Measurements from ENCODE around the gene KRTAP4-6.
"Not testable (repeated sequence)": the region's sequence is repeated elsewhere in the genome, so short reads cannot be mapped to it uniquely, and the experiment has no call there.

KRTAP4-6 gene

GRCh38 chr17:41111151-41111885 lies 29.0 kb downstream of the KRTAP4-6 start:
- no peak for DNase-seq (ENCODE audit: insufficient read length, low spot score)
- TF ChIP-seq, protein P1, sequence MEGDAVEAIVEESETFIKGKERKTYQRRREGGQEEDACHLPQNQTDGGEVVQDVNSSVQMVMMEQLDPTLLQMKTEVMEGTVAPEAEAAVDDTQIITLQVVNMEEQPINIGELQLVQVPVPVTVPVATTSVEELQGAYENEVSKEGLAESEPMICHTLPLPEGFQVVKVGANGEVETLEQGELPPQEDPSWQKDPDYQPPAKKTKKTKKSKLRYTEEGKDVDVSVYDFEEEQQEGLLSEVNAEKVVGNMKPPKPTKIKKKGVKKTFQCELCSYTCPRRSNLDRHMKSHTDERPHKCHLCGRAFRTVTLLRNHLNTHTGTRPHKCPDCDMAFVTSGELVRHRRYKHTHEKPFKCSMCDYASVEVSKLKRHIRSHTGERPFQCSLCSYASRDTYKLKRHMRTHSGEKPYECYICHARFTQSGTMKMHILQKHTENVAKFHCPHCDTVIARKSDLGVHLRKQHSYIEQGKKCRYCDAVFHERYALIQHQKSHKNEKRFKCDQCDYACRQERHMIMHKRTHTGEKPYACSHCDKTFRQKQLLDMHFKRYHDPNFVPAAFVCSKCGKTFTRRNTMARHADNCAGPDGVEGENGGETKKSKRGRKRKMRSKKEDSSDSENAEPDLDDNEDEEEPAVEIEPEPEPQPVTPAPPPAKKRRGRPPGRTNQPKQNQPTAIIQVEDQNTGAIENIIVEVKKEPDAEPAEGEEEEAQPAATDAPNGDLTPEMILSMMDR (IDR thresholded peaks at IDR 0.05; ENCODE audit: insufficient read depth, missing control alignments), result no peak
- no peak for FAIRE-seq

DNA sequence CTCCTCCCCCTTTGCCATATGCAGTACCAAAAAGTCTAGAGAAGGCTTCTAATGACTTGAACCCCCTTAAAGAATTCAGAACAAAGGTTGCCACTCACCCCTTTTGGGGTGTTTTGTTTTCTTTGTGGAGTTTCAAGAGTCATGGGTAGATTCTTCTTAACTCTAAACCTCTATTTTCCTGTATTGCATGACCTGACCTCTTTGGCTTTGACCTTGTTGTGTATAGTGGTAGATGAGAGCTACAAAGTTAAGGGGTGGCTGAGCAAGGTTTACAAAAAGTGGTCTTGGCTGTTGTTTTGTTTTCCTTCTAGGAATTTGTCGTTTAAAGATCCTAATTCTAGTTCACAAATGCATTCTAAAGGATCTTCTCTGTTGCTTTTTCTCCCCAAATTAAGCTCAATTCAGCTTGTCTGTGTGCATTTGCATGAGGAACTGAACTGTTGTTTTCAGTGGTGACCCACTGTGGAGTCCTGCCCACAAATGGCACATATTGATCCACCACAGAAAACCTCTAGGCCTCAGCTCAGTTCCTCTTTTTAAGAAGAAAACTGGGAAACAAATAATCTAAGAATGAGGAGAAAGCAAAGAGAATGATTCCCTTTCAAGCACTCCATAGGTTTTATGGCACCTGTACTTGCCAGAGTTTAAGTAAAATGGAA lies 31.5 kb downstream of the KRTAP4-6 start:
- not testable (repeated sequence) for DNase-seq (ENCODE audit: insufficient read length, low spot score); FAIRE-seq

DNA sequence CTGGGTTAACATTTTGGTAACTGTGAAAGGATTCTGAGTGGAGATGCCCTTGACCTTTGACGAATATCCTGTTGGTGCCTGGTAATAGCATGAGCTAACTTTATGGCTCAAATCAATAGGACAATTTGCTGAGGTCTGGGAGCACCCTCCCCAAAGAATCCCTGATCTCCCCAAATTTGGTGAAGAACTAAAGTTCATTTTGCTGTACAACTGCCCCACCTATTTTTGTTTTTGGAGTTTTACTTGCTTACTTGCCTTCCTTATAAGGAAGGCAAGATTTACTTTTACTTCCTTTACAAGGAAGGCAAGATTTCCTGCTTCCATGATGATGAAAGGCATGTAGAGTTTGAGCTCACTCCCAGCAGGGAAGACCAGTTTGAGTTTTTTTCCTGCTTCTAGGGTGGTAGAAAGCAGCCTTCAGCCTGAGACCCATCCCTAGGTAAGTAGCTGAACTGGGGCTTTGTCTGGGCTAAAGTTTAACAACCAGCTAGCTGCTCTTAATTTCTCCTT lies 32.3 kb downstream of the KRTAP4-6 start:
- TF ChIP-seq, protein P1 (IDR thresholded peaks at IDR 0.05; ENCODE audit: insufficient read depth, missing control alignments), result no peak
- DNase-seq (ENCODE audit: insufficient read length, low spot score) (no peak), FAIRE-seq (no peak)

- not testable (repeated sequence) for DNase-seq (ENCODE audit: insufficient read length, low spot score); FAIRE-seq
These were observed 35.0 kb downstream of the KRTAP4-6 start, which contains the start of gene KRTAP4-9 for GRCh38 chr17:41105347-41105746. TSS of gene KRTAP4-9 (plus strand) at chr17:41105389. CDS start at chr17:41105389, 0 bp downstream.

DNA sequence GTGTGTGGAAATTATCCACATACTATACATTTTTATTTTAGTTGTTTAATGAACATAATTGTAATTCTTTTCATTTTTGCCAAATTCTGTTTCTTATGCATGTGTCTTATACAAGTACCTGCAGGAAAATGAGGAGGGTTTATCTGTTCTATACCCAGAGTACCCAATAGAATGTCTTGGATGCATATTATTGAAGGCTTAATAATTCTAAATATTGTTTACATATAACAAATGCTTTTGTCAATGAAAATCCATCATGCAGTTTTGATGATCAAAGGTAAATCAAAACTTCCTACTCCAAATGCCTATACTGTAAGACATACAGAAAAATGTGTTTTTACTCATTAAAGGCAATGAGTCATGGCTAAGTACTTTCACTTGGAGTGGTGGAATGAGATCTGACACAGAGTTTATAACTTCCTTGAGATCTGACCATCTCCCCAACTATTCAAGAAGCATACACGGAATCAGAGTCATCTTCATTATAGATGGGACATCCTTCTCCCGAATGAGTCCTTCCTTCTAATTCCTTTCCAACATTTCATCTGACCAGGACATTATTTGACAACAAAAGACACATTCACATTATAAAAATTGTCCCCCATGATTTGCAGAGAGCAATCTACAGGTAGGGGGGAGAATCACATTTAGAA lies 35.8 kb downstream of the KRTAP4-6 start:
- not testable (repeated sequence) for FAIRE-seq; DNase-seq (ENCODE audit: insufficient read length, low spot score)

GRCh38 chr17:41103896-41104295 lies 36.4 kb downstream of the KRTAP4-6 start:
- TF ChIP-seq, protein P1 (IDR thresholded peaks at IDR 0.05; ENCODE audit: insufficient read depth, missing control alignments), result no peak
- no peak for FAIRE-seq
- DNase-seq (ENCODE audit: insufficient read length, low spot score), result no peak

DNA sequence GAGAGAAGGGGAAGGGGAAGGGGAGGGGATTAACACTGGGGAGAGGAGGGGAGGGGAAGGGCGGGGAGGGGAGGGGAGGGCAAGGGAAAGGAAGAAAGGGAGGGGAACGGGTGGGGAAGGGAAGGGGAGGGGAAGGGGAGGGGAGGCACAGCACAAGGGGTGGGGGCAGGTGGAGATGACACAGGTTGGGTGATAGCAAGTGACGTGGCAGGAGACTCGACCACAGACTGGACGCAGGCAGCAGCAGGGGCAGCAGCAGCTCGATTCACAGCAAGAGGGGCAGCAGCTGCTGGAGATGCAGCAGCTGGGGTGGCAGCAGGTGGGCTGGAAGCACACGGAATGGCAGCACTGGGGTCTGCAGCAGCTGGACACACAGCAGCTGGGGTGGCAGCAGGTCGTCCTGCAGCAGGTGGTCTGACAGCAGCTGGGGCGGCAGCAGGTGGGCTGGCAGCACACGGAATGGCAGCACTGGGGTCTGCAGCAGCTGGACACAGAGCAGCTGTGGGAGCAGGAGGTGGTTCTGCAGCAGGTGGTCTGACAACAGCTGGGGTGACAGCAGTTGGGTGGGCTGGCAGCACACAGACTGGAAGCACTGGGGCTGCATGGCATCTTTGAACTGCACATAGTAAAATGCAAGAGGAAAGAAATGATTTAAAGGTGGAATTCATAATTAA lies 38.6 kb downstream of the KRTAP4-6 start, which contains the start of gene KRTAP4-16:
Gene KRTAP4-16, minus strand, starts transcription at position 624 of the 674 bp plus-strand sequence. Its CDS starts 0 bp downstream, at position 624.
- no peak for FAIRE-seq
- TF ChIP-seq, protein P1 (IDR thresholded peaks at IDR 0.05; ENCODE audit: insufficient read depth, missing control alignments), result no peak
- no peak for DNase-seq (ENCODE audit: insufficient read length, low spot score)

DNA sequence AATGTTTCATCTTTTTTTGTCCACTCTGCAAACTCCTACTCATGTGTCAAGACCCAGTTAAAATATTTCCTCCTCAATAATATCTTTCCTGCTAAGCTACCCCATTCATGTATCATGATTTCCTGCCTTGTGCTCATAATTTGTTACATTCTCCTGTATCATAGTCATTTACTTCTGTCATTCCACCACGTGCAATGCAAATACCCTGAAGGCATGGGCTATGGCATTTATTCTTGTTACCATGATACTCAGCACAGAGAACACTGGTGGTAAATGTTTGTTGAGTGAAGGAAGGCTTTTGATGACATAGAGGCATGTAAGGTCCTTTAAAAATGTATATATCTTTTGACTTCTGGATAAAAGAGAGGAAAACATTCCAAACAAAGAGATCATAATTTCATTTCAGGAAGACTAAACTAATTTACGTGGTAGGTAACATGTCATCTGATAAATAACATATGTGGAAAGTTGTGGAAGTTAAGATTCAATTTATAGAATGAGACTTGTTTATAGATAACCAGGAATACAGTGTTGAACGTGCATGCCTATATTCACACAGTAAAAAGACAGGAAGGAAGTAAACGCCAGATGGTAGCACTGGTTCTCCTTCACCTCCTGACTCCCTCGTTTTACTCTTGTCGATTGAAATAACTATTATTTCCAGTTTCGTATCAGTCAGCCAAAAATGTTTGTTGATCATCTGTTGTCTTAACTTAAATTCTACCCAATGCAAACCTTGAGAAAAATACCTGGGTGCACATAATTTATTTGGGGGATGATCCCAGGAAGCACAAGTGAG lies 40.5 kb downstream of the KRTAP4-6 start:
- DNase-seq (ENCODE audit: insufficient read length, low spot score); FAIRE-seq: not testable (repeated sequence)

All from D721Med (cell line).